HG03521 (cell line): ENCODE data around the gene EDEM1.
"Not testable (repeated sequence)": the region's sequence is repeated elsewhere in the genome, so short reads cannot be mapped to it uniquely, and the experiment has no call there.

Experiments
- ATAC-seq: cut with Tn5 transposase; IDR thresholded peaks from one replicate; pipeline ENCODE4 v1.9.1; 2021; ENCODE audit warnings: mild to moderate bottlenecking, moderate library complexity; ENCODE audit not compliant: unreplicated experiment

The EDEM1 gene

DNA sequence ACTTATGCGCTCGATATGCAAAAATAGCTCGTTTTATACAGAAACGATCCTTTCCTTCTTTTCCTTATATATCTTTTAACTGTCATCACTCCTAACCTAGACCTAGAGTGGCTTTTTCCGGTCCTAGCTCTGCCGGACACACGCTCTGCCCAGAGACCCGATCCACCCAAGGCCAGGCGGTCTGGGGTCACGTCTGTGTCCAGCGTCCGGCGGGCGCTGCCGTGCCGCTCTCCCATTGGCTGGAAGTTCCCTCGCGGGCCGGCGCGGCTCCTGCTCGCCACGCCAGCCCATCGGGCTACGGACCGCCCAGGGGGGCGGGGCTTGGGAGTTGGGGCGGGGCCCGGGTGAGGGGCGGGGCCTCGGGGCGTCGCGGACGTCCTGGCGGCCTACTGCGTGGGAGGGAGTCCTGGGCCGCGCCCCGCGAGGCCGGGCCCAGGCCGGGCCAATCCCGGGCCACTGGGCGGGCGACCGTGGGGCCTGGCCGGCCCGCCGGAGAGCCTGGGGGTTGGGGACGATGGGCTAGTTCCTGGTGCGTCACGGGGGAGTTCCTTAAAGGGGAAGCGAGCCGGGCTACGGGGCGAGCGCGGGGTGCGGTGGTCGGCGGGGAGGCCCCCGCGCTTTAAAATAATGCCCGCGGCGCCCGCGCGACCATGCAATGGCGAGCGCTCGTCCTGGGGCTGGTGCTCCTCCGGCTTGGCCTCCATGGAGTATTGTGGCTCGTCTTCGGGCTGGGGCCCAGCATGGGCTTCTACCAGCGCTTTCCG lies at the start of gene EDEM1:
Gene EDEM1, plus strand, starts transcription at position 552 of the 764 bp plus-strand sequence. Its CDS starts 99 bp downstream, at position 651.
- peak; percentile 84 for ATAC-seq

DNA sequence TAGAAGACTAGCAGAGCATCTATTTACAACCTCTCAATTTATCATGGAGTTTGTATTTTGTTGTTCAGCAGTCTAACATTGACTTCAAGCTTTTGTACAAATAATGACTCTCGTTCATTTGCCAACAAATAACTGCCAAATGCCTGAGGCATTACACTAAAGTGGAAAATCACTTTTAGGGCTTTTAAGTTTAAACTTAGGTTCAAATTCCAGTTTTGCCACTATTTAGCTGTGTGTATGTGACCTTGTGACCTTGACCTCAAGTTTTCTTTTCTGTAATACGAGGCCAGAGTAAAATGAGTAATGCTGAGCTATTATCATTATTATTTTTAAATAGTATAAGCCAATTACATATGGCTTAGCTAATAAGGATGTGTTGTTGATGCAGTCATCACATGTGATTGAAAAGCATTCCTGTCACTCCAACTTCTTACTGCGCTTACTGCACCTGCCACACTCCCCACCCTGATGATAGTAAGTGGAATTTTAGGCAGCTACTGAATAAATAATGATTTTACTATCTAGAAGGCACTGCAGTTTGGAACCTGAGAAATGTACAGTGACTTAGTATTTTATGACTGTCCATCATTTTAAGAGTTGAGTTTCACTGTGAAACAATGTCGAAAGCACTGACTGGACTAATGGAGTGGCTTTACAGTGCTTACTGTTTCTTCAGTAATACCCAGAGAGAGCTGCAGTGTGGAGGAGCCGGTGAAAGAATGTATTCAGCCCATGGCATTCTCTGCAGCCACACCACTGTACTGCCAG lies 49.1 kb upstream of the EDEM1 start:
- no peak for ATAC-seq

DNA sequence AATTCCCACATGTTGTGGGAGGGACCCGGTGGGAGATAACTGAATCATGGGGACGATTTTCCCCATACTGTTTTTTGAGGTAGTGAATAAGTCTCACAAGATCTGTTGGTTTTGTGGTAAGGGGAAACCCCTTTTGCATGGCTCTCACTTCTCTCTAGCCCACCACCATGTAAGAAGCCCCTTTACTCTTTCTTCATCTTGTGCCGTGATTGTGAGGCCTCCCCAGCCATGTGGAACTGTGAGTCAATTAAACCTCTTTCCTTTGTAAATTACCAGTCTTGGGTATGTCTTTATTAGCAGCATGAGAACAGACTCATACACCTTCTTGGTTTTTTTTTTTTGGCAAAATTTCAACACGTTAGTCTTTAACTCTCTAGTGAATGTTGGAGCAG lies 47.3 kb upstream of the EDEM1 start:
- ATAC-seq = no peak

DNA sequence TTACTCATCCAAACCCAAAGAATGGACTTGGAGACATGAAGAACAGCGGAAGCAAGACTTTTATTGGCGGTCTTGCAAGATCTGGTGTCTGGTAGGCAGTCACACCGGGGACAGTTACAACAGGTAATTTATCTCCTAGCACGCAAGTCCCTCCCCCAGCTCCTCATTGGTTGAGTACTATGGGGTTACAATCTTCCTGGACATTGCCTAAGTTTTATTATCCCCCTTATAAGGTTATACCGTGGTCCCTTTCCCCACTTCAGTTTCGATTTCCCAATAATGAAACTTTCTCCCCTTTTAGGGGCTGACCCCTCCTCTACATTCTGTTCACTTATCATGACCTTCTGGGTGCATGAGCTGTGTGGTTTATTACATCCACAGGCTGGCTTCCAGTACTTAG lies 46.7 kb upstream of the EDEM1 start:
- ATAC-seq = no peak

DNA sequence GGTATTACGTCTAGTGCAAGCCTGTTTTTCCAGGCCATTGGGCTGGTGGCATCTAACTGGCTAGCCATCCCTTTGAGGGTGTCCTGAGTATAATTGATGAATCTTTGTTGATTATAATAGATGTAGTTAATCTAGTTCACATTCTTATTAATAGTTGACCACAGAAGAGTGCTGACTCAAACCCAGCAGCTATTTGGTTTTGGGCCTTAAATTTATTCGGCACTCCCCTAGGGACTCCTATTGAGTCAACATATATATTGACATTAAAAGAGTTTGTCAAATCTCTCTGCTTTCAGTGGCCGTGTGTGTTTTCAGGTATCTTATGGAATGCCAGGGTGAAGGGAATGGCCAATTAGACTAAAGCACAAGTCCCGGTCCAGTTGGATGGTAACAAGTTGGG lies 45.7 kb upstream of the EDEM1 start:
- no peak for ATAC-seq

DNA sequence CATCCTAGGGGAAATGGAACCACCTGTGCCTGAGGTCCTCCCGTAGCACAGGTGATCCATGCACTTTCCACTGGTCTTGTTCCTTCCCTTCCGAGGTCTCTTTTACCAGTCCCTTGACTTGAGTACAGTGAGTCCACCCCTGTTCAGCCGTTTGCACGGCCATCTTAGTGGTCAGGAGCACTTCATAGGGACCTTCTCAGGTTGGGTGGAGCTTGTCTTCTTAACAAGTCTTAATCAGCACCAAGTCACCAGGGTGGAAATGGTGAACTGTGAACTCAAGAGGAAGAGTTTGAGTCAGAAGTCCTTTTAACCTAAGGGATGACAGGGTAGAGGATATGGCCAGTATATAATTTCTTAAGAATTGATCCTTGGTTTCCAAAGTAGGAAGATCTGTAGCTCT lies 44.0 kb upstream of the EDEM1 start:
- ATAC-seq = no peak

DNA sequence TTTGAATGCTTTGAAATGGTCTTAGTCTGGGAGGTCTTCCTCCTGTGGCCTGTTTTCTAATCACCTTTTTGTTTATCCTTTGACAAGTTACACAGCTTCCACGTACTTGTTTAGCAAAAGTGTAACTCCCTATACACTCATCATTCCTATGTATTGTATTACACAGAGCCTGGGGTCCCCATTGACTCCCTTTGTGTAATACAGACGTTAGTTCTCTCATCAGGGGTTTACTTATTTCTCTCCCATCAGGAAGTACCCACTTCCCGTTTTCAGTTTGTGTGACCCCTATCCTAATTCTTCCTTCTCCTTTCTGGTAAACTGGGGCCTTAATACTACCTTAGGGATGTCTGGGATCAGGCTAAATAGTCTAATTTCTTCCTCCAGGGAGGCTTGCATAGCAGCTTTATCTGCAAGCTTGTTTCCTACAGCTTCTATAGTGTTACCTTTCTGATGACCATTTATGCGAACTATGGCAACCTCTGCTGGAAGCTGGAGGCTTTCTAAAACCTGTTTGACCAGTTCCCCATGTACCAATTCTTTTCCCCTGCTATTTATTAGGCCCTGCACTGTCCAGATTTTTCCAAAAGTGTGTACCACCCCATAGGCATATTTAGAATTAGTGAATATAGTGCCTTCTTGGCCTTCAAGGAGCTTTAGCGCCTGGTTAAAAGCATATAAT lies 43.1 kb upstream of the EDEM1 start:
- no peak for ATAC-seq

DNA sequence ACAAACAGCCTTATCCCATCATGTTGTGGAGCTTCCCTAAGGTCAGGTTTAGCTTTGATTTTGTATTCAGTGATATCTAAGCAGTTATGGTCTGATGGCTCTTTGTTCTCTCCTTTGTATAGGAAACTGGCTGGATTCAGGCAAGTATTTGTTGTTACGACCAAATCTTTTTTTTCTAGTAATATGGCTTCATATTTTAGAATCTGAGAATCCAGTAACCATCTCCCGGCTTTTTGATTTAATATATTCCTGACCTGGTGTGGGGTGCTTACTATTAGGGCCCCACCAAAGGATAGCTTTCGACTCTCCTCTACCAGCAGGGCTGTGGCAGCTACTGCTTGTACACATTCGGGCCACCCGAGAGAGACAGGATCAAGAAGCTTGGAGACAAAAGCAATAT lies 42.4 kb upstream of the EDEM1 start:
- ATAC-seq = no peak

DNA sequence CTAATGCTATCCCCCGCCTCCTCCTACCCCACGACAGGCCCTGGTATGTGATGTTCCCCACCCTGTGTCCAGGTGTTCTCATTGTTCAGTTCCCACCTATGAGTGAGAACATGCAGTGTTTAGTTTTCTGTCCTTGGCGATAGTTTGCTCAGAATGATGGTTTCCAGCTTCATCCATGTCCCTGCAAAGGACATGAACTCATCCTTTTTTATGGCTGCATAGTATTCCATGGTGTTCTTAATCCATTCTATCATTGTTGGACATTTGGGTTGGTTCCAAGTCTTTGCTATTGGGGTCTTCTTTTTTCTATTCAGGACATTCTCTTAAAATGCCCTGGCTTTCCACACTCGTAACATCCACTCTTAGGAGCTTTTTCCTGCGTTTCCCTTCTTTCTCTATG lies 40.4 kb upstream of the EDEM1 start:
- ATAC-seq = not testable (repeated sequence)

DNA sequence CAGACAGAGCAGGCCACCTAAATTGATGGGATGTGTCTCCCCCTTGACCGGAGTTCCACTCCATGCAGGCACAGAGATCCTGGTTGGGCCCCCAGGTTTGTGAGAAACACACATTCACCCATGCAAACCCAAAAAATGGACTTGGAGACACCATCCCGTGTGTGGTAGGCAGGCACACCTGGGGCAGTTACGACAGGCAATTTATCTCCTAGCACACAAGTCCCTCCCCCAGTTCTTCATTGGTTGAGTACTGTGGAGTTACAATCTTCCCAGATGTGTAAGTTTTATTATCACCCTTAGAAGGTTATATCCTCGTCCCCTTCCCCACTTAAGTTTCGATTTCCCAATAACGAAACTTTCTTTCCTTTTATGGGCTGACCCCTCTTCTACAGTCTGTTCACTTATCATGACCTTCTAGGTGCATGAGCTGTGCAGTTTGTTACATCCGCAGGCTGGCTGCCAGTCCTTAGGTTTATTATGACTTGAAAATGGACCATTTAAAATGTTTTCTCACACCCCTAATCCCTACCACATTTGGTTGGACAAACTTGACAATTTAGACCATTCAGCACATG lies 38.1 kb upstream of the EDEM1 start:
- ATAC-seq = no peak

DNA sequence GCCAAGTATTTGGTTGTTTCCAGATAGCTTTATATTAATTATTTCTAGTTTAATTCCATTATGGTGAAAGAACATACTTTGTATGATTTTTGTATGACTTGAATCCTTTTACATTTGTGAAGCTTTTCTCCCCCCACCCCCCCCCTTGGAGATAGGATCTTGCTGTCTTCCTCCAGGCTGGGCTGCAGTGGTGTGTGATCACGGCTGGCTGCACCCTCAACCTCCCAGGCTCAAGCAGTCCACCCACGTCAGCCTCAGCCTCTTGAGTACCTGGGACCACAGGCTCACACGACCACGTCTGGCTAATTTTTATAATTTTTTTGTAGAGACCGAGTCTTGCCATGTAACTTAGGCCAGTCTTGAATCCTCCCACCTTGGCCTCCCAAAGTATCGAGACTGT lies 35.9 kb upstream of the EDEM1 start:
- no peak for ATAC-seq

DNA sequence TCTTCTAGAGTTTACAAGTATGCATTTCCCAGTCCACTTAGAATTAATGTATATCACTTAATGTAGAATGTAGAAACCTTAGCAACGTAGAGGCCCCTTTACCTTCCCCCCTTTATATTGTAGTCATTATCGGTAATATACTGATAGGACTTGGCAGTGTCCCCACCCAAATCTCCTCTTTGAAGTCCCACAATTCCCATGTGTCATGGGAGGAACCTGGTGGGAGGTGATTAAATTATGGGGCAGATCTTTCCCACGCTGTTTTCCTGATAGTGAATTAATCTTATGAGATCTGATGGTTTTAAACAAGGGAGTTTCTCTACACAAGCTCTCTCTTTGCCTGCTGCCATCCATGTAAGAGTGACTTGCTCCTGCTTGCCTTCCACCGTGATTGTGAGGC lies 34.4 kb upstream of the EDEM1 start:
- ATAC-seq = no peak

DNA sequence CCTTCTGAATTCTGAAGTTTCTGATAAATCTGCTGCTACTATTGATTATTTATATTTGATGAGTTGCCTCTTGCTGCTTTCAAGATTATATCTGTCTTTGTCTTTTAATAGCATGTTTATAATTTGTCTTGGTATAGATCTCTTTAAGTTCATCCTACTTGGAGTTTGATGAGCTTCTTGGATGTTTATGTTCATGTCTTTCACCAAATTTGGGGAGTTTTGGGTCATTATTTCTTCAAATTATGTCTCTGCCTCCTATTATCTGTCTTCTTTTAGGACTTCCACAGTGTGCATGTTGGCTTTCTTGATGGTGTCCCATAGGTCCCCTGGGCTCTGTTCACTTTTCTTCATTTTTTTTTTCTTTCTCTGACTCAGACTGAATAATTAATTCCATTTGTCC lies 32.3 kb upstream of the EDEM1 start:
- no peak for ATAC-seq

DNA sequence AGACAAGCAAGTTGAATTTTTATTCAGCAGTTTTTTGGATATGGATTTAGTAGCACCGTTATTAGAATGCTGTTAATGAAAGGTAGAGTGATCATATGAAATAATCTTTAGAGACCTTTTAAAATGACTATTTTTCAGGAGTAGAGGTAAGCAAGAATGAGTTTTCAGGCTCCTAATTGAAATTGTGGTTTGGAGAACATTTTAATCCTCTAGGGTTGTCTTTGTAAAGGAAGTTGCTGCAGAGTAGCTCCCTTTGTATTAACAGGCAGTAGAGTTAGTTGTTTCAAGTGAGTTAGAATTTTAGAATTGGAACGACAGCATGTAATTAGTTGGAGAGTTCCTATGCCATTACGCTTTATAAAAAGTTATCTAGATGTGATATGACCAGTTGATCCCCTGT lies 27.2 kb upstream of the EDEM1 start:
- ATAC-seq = no peak

DNA sequence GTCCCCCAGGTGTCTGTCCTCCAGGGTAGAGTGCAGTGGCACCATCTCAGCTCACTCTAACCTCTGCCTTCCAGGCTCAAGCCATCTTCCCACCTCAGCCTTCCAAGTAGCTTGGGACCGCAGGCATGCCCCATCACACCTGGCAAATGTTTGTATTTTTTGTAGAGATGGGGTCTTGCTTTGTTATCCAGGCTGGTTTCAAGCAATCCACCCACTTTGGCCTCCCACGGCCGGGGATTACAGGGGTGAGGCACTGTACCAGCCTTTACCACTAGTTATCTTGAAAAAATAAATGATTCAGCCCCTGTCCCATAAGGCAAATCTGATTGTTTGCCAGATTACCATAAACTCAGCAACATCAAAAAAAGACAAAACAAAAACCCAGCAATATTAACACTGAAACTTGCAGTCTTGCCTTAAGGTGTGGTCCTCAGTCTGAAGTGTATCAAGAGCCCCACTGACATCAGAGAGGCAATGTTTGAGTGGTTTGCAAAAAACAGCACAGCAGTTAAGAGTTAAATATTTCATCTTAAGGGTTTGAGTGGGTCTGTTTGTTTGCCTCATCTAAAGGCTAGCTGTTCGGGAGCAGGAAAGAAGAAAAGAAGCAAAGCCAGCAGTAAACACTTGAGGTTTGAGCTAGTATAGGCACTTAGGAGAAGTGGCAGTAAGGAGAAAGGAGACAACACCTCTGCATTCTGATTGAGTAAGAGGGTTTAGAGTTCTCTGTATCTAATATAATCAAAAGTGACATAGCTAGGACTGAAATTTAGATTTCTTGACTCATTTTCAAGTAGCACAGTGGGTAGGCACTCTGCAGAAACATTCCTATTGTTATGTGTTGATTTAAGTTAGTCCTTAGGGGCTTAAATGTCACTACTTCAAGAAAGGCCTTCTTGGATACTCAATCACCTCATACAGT lies 26.3 kb upstream of the EDEM1 start:
- no peak for ATAC-seq

DNA sequence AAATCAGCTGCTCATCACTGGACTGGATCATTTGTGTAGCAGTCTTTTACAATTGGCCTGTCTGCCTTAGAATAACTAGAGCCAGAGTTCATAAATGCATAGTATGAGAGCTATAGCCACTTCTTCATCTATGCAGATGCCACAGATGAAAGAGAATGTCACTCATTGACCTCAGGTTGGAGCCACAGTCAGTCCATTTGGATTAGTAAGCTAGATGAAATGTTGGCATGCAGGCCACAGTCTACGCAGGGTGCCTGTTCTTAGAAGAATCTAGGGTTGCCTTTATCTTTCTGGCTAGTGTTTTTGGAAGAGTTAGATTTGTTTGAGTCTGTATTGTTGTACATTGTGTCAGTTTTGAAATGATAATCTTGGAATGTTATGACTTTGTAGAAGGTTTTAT lies 25.4 kb upstream of the EDEM1 start:
- no peak for ATAC-seq

DNA sequence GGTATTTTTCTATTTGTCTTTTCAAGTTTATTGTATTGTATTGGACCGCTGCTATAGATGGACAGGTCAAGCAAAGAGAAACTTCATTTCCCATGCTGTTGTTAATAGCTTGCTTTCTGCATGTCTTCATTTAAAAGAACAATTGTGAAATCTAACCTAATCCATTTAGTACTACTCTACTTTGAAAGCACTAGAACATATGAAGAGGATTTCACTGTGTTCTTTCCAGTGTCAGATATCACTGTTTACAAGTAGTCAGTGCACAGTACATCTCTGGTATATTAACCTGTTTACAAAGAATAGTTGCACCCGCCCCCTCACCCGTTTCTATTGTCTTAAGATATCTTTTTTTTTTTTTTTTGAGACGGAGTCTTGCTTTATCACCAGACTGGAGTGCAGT lies 21.8 kb upstream of the EDEM1 start:
- ATAC-seq = no peak

DNA sequence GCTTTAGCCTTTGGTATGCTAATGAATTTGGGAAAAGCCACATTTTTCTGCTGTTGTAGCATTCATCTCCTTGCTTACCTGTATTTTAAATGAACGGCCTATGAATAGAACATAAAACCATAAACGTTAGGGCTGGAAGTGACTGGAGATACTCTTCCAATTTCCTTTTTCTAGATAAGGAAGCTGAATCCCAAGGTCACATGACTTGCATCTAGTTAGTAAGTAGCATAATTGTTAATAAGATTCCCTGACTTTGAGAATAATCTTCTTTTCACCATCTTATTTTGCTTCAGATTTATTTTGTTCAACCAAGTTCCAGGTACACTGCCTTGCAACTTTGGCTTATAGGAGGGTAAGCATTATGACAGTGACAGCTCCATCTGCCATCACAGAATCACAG lies 20.7 kb upstream of the EDEM1 start:
- ATAC-seq = no peak

DNA sequence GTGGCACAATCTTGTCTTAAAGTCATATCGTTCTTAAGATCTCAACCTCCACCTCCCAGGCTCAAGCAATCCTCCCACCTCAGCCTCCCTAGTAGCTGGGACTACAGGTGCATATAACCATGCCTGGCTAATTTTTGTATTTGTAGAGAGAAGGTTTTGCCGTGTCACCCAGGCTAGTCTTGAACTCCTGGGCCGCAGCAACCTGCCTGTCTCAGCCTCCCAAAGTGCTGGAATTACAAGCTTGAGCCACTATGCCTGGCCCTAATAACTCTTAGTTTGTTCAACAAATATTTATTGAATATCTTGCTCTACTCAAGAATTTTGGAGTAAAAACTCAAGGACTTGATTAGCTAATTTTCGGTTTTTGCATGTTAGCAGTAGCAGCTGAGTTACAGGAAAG lies 19.4 kb upstream of the EDEM1 start:
- ATAC-seq = no peak

DNA sequence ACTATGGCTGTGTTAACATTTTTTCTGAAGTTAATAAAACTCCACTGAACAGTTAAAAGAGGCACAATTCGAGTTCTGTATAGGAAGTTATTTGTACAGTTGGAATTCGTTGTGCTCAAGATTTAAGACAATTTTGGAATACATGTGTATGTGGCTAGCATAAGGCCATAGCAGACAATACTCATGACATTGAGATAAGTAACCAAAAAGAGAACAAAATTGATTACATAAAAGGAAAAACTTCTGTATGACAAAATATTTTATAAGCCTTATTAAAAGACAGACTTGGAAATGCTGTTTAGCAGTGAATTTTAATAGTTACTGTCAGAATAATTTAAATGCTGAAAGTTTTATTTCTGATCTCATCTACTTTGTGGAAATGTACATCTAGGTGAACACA lies 17.7 kb upstream of the EDEM1 start:
- ATAC-seq = no peak

DNA sequence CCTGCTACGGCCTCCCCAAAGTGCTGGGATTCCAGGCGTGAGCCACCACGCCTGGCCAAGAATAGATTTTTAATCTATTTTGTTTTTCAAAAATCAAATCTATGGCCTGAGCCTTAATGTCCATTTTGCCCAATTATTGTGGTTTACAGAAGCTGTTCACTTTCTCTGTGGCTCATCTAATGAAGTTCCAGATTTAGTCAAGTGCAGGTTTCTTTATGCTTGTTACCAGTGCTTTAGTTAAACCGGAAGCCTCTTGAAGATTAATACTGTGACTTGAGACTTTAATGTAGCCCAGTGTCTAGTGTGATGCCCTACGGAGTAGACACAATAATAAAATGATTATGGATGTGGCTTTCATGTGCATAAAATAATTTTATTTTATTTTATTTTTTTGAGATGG lies 16.5 kb upstream of the EDEM1 start:
- ATAC-seq = no peak
